ENCODE results near the gene PAIP2B.
"Not testable (repeated sequence)": the region's sequence is repeated elsewhere in the genome, so short reads cannot be mapped to it uniquely, and the experiment has no call there.

Gene PAIP2B

DNA sequence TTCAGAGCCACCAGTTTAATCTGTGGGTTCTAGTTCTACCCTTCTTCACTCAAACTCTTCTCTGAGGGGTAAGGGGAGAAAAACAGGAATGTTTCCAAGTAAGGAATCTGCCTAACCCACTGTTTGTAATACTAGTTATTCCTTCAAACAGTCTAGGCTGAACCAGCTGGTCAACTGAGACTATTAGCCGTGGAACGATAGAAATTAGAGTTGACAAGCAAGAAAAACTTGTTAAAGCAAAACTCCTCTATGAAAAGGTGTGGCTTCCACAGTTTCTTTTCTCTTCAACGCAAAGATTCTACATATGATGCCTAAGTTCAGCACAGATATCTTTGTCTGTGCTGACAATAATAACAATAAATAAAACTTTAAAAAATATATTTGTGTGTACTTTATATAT lies 11.5 kb downstream of the PAIP2B start:
- DNase-seq: no peak

DNA sequence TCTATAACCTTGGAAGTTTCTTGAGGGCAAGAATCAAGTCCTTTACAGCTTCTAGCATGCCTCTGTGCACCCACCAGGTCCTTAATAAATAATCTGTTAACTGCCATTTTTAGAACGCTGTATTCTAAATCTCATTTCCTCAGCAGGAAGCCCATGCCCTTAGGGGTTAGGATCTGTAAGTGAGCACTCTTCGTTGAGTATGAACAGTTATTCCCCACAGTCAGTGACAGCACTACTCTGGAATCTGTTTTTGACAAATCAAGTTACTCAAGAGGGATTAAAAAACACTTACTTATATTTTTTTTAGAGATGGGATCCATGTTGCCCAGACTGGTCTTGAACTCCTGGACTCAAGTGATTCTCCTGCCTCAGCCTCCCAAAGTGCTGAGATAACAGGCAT lies 14.6 kb downstream of the PAIP2B start:
- no peak for DNase-seq

DNA sequence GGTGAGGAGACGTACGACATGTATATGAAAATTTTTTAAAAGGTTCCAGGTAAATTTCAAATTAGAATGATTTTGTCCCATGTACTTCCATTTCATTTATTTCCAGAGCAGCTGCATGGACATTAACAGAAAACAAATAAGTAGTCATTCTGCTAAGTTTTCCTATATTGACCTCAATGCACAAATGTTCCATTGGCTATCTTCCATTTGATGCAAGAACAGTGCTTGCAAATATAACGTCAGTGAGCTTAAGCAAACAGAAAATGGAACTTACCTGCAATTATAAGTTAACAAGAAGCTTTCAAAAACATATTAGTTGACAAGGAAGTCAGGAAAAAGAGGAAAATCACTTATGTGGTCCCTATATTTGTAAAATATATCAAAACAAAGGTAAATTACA lies 16.6 kb downstream of the PAIP2B start:
- DNase-seq: no peak

DNA sequence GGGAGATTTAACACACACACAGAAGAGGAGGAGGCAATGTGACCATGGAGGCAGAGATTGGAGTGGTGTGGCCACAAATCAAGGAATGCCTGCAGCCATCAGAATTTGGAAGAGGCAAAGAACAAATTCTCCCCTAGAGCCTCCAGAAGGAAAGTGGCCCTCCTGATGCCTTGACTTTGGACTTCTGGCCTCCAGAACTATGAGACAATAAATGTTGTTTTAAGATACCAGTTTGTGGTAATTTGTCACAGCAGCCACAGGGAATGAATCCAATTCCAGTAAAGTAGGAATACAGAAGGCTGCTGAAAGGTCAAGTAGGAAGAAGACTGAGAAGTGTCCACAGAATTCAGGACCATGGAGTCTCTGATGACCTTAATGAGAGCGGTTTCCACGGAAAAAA lies 18.1 kb downstream of the PAIP2B start:
- no peak for DNase-seq

DNA sequence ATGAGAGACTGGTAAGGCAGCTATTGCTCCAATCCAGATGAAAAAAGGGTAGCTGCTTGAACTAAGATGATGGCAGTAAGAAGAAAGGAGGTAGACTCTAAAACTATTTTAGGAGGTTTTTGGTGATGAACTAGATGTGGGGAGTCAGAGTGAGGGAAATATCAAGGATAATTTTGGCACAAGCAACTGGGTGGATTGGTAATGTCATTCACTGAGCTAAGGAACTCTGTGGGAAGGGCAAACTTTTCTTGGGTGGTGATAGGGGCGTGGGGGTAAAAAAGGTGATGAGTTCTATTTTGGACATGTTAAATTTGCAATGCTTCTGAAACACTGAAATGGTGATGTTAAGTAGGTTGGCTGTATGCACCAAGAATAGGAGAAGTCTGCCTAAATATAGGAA lies 19.3 kb downstream of the PAIP2B start:
- DNase-seq: no peak

DNA sequence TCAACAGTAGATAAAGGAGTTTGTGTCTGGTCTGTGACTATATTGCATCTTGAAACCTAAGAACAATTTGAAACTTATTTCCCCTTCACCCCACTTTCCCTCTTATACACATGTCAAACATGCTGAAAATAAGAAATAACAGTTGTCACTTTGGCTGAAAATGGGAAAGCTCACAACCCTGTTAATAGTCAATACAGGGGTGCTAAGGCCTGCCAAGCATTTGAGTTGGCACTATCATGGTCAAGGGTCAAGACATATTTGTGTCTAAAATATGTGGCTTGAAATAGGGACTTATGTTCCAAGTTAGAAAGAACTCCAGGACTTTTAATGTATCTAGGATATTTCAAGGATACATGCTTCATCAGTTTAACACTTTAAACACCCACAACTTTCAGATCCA lies 20.6 kb downstream of the PAIP2B start:
- no peak for DNase-seq

DNA sequence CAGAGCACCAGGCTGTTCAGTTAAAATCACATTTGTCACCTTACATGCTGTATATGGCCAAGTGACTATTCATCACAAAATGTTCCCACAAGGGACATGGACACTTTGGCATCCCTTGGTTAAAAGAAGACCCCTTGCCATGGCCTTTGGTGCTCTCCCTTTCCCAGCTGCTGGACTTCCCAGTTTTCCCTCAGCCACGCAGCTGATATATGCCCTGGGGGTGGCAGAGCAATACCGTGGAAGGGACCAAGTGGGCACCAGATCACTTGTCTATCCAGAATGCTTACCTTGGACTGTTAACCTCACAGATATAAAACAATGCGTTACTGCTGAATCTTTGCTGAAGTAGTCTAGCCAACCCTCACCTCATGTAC lies 35.3 kb downstream of the PAIP2B start:
- DNase-seq: no peak

DNA sequence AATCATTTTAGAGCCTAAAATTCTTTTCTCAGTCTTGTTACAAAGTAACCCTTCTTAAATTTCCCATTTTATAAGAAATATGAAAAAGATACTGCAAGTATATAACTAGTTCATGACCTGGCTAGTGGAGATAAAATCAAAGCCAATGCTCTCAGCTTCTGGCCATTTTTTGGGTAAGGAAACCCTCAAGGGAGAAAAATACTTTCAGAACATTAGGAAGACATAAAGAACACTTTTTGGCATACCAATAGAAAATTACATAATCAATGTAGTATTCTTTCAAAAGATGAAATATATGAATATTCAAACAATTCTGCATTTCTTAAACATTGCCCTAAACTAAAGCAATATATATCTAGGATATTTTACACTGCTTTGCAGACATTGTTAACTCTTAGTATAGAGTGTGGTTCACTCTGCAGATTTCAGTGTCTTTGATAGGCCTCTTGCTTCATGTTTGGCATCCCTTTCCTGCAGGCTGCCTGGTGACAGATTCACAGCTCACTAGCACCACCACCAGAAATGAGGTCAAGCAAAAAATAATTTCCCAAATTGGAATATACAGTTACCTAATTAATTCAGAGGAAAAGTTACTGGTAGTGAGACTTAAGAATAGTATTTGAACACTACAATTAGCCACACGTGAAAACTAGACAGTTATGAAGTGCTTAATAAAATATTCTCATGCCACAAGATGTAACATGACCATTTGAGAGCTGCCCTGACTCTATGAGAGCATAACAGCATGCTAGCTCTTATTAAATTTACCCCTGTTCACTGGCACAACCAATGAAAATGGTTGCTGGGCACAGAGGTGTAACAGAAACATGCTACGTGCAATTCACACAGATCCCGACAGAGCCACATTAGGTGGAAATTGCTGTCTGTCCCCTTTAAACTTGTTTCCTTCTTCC lies 36.0 kb downstream of the PAIP2B start:
- no peak for DNase-seq

DNA sequence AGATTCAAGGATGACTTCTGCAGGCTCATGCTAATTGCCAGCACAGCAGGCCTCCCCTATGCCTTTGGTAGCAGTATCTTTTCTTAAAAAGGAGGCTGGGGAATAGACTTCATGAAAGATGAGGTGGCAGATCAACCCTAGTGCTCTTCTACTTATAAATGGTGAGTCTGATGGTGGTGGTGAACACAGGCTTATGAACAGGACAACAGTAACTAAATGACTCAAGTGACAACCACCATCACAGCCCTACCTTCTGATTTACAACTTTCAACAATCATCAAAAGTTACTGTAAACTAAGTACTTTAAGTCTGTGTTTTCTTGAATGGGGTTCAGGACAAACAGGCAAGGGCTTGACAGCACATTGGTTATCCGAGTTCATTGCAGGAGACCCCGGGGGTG lies 39.3 kb downstream of the PAIP2B start:
- DNase-seq: no peak

DNA sequence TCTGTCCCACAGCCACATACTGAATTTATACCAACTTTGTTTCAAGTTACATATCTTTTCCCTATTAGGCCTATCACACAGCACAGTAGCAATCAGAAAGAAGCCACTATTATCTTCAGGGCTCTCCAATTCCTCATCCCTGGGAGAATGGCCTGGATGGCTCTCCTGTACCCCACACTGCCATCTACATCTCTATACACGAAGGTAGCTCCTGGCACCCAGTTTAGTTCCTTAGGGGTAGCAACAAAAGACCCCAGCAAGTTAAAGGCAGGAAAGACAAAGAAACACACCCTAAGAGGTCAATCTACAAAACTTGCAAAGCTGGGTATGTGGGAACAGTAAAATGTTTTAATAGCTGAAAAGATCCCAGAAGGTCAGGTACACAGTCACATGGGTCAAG lies 39.9 kb downstream of the PAIP2B start:
- DNase-seq: no peak

DNA sequence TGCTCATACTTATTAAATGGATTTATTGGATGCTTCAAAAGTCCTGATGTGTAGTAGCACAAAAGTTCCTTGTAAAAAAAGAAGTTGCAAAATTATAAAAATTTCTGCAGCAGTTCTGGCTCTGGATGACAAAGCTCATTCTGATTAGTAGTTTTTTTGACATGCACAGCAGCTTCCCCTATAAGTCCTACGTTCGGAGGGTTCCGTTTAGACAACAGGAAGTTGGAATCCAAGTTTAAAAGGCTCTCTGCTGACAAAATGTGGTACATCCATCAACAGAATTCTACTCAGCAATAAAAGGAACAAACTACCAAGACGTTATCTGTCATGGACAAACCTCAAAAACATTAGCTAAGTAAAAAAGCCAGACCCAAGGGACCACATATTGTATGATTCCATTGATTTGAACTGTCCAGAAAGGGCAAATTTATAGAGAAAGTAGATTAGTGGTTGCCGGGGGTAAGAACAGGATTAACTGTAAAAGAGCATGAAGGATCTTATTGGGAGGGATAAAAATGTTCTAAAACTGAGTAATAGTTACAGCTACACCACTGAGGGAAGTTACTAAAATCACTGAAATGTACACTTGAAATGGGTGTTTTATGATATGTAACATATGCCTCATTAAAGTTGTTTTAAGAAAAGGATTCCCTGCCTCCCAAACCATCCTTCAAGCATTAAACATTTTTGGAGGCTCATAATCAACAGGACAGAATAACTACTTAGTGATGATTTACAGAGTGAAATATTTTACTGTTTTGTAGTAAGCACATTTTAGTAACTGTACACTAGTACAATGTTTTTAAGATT lies 43.4 kb downstream of the PAIP2B start:
- not testable (repeated sequence) for DNase-seq

DNA sequence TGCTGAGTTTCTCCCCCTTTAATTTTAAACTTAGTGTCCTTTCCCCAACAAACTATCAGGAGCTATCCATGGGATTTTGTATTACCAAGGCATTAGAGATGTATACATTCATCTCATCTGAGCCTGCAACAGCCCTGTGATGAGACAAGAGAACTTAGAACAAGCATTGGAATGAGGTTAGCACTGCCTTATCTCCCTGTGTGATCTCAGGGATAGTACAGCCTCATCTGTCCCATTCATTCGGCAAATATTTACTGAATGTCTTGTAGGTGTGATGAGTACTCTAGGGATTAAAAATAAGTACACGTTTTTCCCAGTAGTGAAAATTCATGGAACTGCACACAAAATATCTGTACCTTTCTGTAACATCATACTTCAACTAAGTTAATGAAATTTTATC lies 45.6 kb downstream of the PAIP2B start:
- DNase-seq: no peak

DNA sequence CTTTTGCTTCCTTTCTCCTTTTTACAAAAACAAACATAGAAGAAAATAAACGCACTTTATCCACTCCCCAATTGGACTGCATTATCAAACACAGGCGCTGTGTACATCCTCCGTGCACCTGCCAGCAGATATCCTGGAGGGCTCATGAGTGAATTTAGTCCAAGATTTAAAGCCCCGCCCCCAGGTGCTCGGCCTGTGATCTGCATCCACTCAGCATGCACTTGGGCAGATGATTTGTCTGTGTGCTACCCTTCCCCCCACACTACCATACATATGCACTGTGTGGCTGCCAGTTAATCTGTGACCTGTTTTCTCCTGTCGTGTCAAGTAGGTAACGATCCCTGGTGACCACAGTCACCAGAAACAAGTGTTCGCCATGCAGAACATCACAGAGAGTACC lies 48.1 kb downstream of the PAIP2B start:
- not testable (repeated sequence) for DNase-seq

DNA sequence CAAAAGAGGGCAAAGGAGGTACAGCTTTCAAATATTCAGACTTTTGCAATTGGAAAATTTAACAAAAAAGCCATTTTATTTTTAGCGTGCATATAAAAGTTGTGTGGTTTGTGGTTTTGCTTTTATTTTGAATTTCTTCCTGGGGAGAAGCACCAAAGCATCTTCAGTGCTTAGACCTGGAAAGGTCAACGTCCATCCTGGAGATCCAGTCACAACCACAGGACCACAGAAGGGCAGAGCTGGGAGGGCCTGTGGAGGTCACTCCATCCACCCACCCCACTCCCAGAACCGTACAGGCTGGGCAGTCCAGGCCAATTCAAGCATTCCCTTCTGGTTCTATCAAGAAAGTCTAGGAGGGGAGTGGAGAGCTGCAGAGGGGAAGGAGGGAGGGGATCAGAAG lies 52.7 kb downstream of the PAIP2B start:
- DNase-seq: no peak

DNA sequence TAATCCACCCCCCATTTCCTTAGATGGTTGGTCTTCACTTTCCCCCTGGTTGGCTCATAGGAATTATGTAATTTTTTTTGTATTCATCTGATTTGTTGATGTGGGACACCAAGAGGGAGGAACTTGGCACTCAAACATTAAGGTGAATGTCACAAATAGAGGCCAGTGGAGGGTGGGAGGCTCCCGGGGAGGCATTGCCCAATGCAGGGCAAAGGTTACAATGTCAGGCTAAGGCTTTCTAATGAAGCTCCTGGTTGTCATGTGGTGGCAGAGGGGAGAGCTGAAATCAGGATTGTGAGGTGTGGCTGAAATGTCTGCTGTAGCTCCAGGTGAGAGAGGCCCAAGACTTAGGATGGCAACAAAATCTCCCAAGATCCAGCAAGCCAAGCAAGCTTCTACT lies 53.8 kb downstream of the PAIP2B start:
- DNase-seq: no peak

DNA sequence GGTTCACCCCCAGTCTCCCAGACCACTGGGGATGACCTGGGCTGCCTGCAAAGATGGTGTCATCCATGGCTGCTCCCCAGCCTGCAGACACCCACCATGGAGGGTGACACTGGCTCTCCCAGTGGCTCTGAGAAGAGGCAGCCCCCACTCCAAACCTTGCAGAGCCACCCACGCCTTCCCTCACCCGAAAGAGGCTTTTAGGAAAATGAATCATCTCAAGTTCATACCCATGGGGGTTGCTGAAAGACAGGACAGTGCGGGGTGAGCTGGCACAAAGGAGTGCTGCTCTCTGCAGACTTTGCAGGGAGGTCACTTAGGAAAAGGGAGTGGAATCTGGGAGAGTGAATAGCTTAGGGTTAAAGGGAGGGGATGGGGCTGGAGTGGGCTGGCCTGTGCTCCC lies 60.1 kb downstream of the PAIP2B start:
- DNase-seq: no peak

DNA sequence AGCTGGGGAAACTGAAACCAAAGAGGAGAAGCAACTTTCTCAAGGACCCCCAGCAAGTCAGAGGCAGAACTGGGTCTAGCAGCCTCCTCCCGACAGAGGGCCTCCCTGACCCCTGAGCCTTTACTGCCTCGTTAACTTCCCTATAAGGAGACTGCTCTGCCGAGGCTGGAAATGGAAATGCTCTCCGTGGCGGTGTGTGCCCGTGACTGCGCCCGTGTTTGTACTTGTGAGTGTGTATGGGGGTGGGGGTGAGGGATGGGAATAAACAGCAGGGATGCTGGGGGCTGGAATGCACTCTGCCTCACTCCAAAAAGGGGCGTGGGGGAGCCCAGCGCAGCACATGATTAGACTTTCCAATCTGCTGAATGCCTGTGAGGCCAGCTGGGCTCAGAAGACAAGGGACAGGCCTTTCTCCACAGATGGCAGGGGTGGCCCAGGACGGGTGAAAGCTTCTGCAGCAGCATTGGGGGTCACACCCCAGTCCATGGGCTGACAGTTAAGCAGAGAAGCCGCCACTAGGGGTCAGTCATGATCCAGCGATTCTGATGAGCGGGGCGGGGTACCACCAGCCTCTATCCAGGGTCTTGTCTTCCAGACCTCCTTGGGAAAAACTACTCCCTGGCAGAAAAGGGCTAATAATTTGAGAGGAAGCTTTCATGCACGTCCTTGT lies 69.6 kb downstream of the PAIP2B start:
- peak in 4 of 5 donors; percentile 15 to 51 (median 20) for DNase-seq

DNA sequence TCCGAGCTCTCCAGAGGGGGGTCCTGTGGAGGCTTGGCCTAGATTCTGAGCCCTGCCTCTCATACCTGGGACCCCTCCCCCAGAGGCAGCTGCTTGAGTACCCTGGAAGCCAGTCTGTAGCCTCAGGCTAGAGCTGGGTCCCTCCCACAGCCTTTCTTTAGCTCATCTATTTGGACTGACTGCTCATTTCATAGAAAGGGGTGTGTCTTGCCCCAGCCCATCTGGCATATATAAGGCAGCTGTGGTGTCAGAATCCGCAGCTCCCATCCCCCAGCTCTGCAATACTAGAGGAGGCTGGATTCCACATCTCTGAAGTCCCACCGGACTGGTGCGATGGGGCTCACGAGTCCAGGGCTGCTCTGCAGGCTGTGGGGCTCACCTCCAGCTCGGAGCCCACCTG lies 70.3 kb downstream of the PAIP2B start:
- no peak for DNase-seq

DNA sequence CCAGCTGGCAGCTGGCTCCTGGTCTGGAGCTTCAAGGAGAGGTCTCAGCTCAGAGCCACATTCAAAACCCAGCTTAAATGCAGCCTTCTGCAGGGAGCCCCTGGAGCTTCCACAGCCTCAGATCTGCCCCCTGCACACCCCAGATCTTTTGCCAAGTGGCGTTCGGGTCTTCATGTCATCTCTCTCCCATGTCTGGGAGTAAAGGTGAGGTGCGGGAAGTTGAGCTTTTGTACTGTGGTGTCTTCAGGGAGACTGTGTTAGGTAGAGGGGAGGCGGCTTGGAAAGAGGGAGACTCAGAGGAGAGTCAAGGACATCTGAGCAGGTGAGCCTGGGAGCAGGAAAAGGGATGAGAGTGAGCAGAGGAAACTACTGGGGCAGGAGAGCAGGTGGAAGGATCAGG lies 71.1 kb downstream of the PAIP2B start:
- DNase-seq: no peak

DNA sequence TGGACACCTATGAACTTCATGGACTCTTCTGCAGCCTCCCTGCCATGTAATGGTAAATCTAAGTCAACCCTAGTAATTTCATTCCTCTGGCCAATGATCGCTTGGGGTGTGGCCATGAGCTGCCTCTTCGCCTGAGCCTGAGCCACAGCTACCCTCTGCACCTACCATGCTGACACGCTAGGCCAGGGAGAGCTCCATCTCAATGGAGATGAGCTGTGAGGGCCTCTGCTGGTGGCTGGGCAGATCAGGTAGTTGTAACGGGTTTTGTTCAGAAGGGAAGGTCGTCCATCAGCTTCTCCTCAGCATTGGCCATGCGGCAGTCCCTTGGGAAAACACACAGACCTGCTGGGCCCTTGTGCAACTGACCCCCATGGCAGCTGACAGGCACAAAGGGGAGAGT lies 72.1 kb downstream of the PAIP2B start:
- peak in 1 of 5 donors; percentile 18 for DNase-seq

DNA sequence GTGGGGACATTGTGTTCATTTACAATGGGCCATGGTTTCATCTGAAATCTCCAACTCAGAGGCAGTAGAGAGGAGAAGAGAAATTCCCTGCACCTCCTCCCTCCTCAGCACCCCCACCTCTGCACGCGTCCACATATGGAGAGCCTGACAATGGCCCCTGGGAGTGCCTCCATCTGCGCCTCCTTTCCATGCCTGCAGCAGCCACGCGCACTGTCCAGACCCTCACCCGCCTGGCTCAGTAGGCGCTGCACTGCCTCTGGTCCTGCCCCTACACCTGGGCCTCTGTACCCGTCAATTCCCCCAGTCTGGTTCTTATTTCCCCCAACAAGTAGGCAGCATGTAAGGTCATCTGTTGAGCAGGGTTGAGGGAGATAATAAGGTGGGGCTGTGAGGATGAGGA lies 72.6 kb downstream of the PAIP2B start:
- DNase-seq: no peak

DNA sequence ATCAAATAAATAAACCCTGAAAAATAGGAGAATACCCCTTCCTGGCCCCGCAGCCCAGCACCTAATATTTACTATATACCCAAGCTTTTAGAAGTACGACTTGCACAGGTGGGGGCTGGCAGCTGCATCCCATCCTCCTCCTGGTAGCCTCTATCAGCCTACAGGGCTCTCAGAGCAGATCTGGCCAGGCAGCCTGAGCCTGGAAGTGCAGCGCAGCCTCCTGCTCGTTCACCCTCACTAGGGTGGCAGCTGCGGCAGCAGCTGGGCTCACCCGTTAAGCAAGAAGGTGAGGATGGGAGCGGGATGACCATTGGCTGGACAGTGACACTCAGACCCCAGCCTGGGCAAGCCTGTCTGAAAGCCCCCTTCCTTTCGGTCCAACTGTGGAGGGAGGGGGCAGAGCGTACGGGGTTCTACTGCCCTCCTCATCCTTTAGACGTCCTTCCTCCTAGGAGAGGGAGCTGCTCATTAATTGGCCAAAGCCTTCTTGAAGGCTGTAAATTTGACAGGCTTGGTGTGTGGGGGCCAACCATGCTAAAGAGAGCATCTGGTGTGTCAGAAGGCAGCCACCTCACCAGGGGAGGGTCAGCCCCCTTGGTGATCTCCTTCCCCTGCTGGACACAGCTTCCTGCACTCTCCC lies 73.2 kb downstream of the PAIP2B start:
- DNase-seq: no peak

DNA sequence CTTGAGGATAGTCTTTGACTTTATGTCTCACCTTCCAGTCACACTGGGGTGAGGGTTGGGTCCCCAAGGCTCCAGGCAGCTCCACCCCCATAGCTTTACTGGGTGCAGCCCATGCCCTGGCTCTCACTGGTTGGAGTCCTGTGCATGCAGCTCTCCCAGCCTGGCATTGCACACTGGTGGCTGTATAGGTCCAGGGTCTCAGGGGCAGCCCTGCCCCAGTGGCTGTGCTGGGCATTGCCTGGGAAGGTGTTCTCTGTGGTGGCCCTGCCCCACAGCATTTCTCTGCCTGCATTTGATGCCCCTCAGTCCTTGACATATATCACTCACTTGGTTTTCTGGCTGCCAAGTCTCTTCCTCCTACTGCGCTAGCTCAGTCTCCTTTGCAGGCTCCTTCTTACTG lies 75.3 kb downstream of the PAIP2B start:
- DNase-seq: no peak

Data from T-helper 1 cell (primary cell).